Posterior cingulate gyrus (tissue), 11 donors: ENCODE measurements around the gene GABPA.
"Not testable (repeated sequence)": the region's sequence is repeated elsewhere in the genome, so short reads cannot be mapped to it uniquely, and the experiment has no call there.

ENCODE experiments used
- DNase-seq, 10 donors: peaks; one replicate each; pipeline versions ENCODE4 v3.0.0 to v3.0.0-alpha.2; 2020 to 2021; ENCODE audit warnings: mixed read lengths in 3 of 10
- intact Hi-C: fragments of 100-400 bp; cut with DNase I; formaldehyde crosslinking; loops from one replicate; pipeline ENCODE4 v1.15.1; 2023

GABPA gene

DNA sequence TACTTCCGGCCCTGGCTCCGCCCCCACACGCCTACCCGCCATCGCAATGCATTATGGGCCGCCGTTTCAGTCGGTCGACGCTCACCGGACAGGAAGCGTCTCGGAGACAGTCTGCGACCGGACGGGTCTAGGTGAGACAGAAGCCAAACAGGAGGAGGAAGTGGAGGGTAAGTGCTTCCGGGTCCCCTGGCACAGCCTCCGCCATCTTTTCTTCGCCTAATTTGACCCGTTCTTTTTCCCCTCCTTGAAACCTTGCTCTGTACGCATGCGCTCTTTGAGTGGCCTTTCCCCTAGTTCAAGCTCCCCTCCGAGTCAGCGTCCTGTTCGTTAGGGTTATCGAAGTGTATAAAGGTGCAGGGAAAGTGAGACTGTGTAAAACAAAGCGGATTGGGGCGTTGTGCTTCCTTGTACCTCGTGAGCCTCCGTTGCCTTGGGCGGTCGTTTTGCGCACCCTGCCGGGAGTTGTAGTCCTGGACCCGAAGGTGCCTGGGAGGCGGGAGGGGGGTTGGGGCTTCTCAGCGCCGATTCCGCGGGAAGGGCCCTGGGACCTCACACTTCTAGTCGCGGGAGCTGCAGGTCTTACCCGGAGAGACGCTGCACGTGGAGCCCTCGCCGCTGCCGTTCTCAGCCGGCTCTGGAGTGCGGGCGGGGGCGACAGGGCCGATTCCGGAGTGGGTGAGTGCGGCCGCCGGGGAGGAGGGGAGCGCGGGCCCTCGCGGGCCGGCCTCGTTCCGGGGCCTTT lies at the start of gene GABPA, which contains the start of gene ATP5PF:
TSS of gene GABPA (plus strand) at position 69 of the 742 bp plus-strand sequence. CDS start 6,627 bp downstream, outside the sequence.
TSS of gene ATP5PF (minus strand) at position 1 of the 742 bp plus-strand sequence. CDS start 5,110 bp downstream, outside the sequence.
- intact Hi-C loops, result loop anchor here (1.0 to 10.0 kb wide), 2 partner anchors 128 to 440 kb away; partner anchors contain the start of genes APP and MRPL39
- peak; percentile 94 to 99 (median 96) for DNase-seq

DNA sequence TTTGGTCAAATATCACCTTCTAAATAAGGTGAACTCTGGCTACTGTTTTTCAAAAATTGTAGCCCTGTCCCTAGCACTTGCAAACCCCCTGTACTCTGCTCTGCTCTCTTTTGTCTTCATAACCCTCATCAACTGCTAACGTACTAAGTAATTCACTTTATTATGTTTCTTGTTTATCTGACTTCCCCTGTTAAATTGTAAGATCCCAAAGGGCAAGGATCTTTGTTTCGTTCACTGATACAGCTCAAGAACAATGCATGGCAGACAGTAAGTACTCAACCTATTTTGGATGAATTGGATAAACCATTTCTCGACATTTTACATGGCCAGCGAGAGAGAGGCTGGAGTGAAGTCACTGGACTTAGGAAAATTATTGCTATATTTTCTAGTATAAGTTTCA lies 47.0 kb upstream of the GABPA start:
- no peak for DNase-seq
- intact Hi-C loops, result no loop called here

DNA sequence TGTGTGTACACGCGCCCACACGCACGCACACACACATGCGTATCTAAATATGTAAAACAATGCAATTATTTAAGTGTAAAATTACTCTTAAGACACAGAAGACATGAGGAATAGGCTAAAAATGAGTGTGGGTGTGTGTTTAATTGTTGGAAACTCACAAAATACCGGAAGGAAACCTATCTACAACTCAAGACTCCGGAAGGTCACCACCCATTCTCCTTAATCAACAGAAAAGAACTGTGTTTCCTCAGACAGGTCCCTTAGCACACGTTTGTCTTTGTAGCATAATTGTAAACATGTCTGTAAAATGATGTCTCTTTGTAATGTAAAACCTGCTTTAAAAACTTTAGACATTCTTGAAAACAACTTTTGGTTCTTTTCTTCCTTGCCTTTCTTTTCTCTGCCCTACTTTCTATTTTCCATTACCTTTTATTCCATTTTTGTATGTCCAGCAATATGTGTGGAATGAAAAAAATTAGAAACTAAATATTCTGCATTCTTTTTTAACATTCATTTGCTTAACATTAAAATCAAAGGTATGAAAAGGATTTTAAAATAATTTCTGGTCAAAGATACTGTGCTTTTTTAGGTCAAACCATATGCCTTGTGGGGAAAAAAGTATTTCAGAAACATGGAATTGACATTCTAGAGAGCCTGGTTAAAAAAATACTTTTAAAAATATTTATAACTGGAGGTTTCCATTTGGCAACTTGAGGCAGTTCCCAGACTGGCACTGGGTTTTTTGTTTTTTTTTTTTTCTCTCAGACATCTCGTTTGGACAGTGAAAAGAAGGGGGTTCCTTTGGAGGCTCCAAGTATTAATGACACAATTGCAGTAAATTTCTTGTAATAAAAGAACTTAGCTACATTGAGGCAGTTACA lies 46.3 kb upstream of the GABPA start:
- no peak for DNase-seq
- intact Hi-C loops, result no loop called here

DNA sequence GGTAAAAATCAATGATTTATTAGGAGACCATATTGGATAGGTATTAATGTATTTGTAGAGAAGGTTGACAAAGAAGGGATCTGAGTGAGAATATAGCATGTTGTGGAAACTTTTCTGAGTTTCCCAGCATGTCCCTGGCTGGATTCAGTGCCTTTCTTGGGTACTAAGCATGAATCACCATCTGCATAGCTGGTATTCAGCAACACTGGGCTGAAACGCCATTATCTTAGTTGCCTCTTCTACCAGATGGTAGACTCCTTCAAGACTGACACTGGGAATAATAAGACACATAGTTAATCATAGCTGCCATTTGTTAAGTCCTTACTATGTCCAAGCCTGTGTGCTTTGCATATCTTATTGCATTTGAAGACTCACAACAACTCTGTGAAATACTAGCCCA lies 45.5 kb upstream of the GABPA start:
- no peak for DNase-seq
- intact Hi-C loops, result no loop called here

DNA sequence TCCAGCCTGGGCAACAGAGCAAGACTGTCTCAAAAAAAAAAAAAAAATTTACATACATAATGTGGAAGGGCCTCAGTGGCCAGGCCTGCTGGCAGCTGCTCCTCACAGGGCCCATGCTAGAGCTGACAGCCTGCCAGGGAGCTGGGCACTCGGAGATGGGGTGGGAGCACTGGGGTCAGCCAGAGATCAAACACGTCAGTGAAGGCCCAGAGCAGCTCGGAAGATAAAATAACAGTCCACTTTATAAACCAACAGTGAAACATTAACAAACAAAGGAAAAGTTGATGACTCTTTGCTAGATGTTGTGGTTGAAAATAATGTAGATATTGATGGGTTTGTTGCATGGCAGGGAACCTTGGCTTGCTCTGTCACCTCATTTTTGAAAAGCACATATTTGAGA lies 42.8 kb upstream of the GABPA start:
- no peak for DNase-seq
- intact Hi-C loops, result no loop called here

DNA sequence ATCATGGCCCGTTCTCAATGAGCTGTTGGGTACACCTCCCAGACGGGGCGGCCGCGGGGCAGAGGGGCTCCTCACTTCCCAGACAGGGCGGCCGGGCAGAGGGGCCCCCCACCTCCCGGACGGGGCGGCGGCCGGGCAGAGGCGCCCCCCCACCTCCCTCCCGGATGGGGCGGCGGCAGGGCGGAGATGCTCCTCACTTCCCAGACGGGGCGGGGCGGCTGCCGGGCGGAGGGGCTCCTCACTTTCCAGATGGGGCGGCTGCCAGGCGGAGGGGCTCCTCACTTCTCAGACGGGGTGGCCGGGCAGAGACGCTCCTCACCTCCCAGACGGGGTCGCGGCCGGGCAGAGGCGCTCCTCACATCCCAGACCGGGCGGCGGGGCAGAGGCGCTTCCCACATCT lies 39.3 kb upstream of the GABPA start:
- peak in 1 of 10 donors; percentile 62 for DNase-seq
- intact Hi-C loops, result not testable (repeated sequence)

DNA sequence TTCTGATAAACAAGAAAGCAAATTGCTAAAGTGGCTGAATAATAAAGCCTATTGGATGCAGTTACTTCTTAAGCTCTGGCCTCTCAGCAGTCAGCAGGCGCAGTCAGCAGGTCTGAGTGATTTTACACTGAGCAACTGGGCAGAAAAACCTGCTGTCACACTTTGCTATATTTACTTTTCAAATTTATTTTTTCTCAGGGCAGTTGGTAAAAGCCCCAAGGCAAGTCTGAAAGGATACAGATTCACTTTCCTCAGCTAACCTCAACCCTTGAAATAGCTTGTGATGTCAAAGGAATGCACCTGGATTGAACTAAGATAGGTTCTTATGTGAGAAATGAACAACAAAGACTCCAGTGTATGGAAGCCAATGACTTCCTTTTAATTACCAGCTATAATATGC lies 34.0 kb upstream of the GABPA start:
- DNase-seq, result no peak
- intact Hi-C loops, result no loop called here

DNA sequence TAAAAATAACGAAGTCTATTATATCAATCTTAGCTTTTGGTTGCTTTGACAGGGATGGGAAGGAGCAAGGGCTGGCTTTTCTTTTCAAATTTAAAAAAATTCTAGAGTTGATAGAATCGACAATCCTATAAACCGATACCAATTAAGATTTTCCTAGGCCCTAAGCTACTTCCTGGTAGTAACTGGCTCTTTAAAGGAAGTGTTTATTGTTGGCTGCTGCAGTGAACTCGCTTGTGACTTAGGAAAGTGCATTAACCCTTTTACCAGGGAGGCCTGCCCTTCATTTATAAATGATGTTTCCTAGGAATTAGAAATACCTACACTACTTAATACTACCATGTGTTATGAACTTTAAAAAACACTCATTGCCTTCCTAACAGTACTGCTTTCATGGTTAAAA lies 33.2 kb upstream of the GABPA start:
- intact Hi-C loops, result no loop called here
- no peak for DNase-seq

DNA sequence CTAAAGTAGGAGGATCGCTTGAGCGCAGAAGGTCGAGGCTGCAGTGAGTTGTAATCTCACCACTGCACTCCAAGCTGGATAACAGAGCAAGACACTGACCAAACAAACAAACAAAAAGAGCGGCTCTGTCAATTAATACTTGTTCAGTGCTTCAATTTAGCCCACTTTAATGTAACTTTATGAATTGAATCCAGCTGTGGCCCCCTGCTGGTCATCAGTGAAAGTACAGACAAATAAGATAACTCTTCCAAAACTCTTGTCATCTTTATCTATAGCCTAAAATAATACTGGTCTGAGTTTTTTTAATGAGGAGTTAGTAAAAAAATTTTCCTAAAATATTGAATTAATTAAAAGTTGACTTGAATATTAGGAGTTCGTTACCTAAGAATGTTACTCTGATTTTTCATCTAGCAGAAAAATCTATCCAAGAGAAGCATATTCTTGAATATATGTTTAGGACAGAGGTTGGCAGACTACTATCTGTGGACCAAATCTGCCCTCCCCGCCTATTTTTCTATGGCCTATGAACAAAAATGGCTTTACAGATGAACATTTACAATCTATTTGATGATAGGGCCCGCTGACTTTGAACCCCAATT lies 26.2 kb upstream of the GABPA start:
- intact Hi-C loops, result loop anchor here (1.0 kb wide), 1 partner anchor 100 kb away; no protein-coding TSS in a partner anchor
- DNase-seq, result peak in 5 of 10 donors; percentile 19 to 81 (median 27)

DNA sequence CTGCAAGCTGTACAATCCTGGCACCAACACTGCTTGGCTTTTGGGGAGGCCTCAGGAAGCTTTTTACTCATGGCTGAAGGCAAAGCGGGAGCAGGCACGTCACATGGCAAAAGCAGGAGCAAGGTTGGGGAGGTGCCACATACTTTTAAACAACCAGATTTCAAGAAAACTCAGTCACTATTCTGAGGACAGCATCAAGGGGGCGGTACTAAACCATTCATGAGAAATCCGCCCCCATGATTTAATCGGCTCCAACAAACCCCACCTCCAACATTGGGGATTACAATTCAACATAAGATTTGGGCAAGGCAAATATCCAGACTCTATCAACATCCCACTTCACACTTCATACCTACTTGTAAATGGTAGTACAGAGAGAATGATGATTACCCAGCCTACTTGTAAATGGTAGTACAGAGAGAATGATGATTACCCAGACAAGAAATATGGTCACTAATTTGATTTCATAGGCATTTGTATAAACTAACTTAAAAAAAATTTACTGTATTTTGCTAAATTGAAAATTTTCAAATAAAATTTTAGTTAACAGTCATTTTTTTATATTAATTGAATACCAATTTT lies 25.0 kb upstream of the GABPA start:
- intact Hi-C loops, result no loop called here
- no peak for DNase-seq

DNA sequence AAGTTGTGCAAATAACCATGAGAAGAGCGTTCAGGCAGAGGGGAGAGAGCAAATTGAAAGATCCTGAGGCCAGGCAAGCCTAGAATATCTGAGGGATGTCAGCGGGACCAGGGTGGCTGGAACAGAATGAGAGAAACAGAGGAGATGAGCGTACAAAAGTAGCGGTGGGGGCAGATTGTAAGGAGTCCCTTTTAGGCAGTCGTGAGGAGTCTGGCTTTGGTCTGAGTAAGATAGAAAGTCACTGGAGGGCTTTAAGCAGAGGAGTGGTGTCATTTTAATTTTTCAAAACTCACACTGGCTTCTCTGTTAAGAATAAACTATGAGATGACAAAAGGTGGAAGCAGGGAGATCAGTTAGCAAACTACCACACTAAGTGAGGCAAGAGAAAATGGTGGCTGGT lies 24.2 kb upstream of the GABPA start:
- intact Hi-C loops, result no loop called here
- DNase-seq, result no peak

DNA sequence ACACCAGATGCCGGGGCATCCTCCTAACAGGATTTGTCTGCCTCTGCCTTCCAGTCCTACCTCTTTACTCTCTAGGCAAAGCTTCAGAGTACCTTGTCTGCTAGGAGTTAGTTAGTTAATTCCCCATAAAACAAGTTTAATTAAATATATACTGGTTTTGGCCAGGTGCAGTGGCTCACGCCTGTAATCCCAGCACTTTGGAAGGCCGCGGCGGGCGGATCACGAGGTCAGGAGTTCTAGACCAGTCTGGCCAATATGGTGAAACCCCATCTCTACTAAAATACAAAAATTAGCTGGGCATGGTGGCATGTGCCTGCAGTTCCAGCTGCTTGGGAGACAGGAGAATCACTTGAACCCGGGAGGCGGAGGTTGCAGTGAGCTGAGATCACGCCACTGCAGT lies 20.7 kb upstream of the GABPA start:
- intact Hi-C loops, DNase-seq: not testable (repeated sequence)

DNA sequence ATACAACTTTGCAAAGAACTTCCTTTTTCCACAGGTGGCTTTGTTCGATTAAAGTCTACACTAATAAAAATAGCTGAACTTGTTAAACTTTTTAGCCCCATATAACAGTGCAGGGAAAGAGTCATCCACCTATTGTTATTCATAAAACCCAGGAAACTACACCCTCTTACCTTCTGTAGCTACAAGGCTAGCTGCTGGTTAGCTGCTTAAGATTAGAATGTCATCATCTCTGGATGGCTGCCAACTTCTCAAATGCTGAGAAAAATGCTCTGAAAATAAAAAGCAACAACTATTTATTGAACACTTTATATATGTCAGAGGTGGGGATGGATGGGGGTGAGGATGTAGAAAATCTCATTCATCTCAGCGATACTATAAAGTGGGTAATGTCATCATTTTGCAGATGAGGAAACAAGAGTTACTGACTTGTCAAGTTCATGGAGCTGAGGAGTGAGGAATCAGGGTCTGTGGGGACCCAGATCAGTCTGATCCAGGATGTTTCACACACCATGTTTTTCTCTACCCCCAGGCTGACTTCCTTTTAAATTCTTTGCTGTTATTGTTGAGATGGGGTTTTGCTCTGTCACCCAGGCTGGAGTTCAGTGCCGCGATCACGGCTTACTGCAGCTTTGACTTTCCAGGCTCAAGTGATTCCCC lies 17.2 kb upstream of the GABPA start:
- intact Hi-C loops, result no loop called here
- DNase-seq, result no peak

DNA sequence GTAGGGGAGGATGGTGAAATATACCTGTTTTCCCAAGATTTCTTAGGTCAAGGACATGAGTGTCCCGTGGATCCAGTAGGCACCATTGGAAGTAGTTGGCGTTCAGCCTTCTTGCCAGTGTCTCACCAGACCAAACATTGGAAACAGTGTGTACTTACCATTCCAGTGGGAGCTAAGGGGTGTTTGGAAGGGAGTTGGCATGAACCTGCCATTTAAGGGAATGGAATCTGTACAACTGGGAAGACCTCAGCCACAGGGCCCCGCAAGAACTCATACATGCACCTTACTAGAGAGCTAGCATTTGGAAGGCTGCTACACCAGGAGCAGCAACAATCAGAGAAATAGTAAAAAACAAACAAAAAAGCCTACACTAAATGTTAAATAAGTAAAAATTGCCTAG lies 12.8 kb upstream of the GABPA start:
- intact Hi-C loops, result no loop called here
- no peak for DNase-seq

DNA sequence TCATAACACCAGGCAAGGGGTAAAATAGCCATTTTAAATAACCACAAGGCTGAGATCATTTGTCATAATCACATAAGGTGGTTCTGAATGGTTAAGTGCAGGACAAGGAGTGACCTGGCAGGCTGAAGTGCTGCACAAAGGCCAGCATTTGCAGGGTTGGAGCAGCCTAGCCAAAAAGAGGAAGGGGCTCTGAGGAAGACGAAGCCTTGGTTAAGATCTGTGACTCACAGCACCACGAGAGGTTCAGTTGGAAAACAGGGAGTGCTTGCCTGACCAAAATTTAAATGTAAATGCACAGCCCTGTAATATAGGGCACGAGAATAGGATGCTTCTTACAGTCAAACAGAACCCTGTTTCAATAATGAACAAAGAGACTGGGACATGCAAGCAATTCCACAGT lies 12.1 kb upstream of the GABPA start:
- DNase-seq, result peak in 1 of 10 donors; percentile 49
- intact Hi-C loops, result no loop called here

DNA sequence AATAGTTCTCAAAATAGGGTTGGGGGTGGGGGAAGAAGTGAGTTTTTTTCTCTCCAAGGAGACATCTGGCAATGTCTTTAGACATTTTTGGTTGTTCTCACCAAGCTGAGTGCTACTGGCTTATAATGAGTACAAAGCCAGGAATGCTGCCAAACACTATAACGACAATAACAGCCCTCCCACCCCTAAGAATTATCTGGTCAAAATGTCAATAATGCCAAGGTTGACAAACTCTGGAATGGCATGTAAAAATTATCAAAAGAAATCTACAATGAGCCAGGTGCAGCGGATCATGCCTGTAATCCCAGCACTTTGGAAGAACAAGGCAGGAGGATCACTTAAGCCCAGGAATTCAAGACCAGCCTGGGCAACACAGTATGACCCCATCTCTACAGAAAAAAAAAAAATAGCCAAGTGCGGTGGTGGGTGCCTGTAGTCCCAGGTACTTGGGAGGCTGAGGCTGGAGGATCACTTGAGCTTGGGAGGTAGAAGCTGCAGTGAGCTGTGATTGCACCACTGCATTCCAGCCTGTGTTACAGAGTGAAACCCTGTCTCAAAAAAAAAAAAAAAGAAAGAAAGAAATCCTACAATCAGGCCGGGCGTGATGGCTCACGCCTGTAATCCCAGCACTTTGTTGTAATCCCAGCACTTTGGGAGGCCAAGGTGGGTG lies 2.5 kb upstream of the GABPA start:
- intact Hi-C loops, result loop anchor here (10.0 kb wide), 1 partner anchor 443 kb away; the partner anchor contains the start of gene APP
- no peak for DNase-seq

DNA sequence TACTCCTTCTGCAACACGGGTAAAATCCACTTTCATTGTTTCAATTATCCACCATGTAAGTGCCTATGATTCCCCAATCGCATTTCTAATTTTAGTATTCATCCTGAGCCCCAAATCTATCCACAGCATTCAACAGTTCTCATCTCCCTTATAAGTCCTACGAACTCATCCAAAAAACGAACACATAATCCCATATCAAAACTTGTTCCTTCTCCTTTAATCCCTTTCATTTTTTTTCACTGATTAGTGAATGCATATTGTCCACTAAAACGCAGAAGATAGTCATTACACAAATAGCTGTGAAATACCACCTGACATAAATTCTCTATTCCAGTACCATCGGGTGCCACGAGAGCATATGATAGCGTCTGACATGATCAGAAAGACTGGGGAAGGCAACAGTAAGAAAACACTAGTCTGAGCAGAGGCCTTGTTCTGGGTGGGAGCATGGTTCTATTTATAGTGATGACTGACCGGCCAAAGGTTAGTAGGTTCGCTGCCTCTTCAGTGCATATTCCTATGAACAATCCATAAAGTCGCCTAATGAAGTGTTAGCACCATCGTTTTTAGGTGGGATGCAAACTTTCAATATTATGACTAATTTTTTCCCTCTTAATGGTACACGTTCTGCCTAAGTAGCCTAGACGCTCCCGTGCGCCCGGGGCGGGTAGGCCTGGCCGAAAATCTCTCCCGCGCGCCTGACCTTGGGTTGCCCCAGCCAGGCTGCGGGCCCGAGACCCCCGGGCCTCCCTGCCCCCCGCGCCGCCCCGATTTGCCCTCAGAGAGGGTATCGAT lies 716 bp upstream of the GABPA start:
- intact Hi-C loops, result loop anchor here (10.0 kb wide), 1 partner anchor 441 kb away; the partner anchor contains the start of gene APP
- DNase-seq, result peak in 4 of 10 donors; percentile 9 to 79 (median 42)

DNA sequence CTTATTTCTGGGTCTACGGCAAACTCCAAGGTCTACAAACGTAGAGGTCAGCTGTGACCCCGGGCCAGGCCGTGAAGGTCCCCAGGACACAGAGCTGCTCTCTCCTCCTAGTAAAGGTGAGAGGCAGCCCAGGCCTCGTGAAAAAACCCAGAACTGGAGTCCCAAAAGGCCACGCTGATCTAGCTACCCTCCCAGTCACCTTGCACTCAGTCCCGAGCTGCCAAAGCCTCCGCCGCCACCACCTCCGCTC lies 193 bp upstream of the GABPA start:
- no peak for DNase-seq
- intact Hi-C loops, result loop anchor here (10.0 kb wide), 1 partner anchor 440 kb away; the partner anchor contains the start of gene APP
